Measurements from ENCODE around the gene SLC35E2B.

SLC35E2B gene

DNA sequence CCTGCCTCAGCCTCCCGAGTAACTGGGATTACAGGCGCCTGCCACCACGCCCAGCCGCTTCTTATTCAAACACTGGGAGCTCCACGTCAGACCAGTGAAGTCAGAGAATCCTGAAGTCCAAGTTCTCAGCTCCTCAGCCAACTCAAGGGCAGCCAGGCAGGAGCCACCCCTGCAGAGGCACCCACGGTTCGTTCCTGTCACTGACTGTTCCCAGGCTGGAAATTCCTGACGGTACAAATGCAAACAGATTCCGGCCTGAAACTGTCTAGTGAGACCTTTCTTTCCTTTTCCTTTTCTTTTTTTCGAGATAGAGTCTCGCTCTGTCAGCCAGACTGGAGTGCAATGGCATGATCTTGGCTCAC lies 11.7 kb downstream of the SLC35E2B start:
- no peak for TF ChIP-seq EZH2 (IDR thresholded peaks at IDR 0.05; ENCODE audit: borderline replicate concordance, low read length)
- TF ChIP-seq, protein P1, sequence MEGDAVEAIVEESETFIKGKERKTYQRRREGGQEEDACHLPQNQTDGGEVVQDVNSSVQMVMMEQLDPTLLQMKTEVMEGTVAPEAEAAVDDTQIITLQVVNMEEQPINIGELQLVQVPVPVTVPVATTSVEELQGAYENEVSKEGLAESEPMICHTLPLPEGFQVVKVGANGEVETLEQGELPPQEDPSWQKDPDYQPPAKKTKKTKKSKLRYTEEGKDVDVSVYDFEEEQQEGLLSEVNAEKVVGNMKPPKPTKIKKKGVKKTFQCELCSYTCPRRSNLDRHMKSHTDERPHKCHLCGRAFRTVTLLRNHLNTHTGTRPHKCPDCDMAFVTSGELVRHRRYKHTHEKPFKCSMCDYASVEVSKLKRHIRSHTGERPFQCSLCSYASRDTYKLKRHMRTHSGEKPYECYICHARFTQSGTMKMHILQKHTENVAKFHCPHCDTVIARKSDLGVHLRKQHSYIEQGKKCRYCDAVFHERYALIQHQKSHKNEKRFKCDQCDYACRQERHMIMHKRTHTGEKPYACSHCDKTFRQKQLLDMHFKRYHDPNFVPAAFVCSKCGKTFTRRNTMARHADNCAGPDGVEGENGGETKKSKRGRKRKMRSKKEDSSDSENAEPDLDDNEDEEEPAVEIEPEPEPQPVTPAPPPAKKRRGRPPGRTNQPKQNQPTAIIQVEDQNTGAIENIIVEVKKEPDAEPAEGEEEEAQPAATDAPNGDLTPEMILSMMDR (IDR thresholded peaks at IDR 0.05; ENCODE audit: low read length) = no peak
- Histone ChIP-seq H3K79me2 (ENCODE audit: insufficient read depth, low read length) (no peaks in the 10 kb centered on the region), H3K4me1 (ENCODE audit: insufficient read depth, low read length, severe bottlenecking) (peaks cover 26% of the 10 kb centered on the region), H3K9ac (ENCODE audit: low read length) (no peak overlapping the region), H3K36me3 (ENCODE audit: insufficient read depth, low read length) (no peaks in the 10 kb centered on the region), H3K9me3 (ENCODE audit: low read length) (no peaks in the 10 kb centered on the region), H4K20me1 (ENCODE audit: insufficient read depth, low read length) (no peaks in the 10 kb centered on the region), H3K4me2 (ENCODE audit: low read length) (no peak overlapping the region), H3K27ac (ENCODE audit: low read depth, low read length, poor library complexity, severe bottlenecking) (no peak overlapping the region), H2AFZ (ENCODE audit: low read length) (no peak overlapping the region), H3K9me2 (ENCODE audit: low read depth, low read length) (no peaks in the 10 kb centered on the region), H3F3A (ENCODE audit: insufficient read depth, low read length) (no peaks in the 10 kb centered on the region), H3K27me3 (ENCODE audit: insufficient read depth, low read length) (no peaks in the 10 kb centered on the region), H3K4me3 (ENCODE audit: low read depth, low read length, poor library complexity, severe bottlenecking) (no peak overlapping the region)

DNA sequence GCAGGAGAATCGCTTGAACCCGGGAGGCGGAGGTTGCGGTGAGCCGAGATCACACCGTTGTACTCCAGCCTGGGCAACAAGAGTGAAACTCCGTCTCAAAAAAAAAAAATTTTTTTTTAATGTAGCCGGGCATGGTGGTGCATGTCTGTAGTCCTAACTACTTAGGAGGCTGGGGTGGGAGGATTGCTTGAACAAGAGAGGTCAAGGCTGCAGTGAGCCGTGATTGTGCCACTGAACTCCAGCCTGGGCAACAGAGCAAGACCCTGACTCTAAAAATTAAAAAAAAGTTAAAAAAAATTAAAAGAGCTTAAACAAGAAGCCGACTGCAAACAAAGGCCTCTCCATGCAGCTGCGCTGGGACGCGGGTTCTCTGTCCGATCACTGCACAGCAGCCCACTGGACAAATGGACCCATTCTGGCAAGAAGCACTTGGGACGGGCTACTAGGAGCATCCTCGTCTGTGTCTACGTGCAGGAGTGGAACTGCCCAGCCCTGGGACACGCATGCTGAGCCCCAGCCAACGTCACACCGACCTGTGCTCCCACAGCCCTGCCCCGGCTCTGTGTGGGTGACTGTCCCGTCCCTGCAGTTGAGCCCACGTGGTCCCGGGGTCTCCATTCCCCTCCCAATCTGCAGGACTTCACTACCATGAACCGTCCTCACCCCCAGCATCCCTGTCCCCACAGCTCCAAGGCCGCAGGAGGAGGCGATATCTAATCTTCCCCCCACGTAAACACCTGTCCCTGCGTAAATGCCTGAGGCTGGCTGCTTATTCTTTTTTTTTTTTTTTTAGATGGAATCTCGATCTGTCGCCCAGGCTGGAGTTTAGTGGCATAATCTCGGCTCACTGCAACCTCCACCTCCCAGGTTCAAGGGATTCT lies 12.3 kb downstream of the SLC35E2B start:
- TF ChIP-seq EZH2 (IDR thresholded peaks at IDR 0.05; ENCODE audit: borderline replicate concordance, low read length) = no peak
- TF ChIP-seq, protein P1 (IDR thresholded peaks at IDR 0.05; ENCODE audit: low read length) = no peak
- no peak overlapping the region for H3K9ac ChIP-seq (ENCODE audit: low read length)
- H2AFZ ChIP-seq (ENCODE audit: low read length) = no peak overlapping the region
- H3K4me3 ChIP-seq (ENCODE audit: low read depth, low read length, poor library complexity, severe bottlenecking) = no peak overlapping the region
- H3K27me3 ChIP-seq (ENCODE audit: insufficient read depth, low read length) = no peaks in the 10 kb centered on the region
- H3K36me3 ChIP-seq (ENCODE audit: insufficient read depth, low read length) = no peaks in the 10 kb centered on the region
- H4K20me1 ChIP-seq (ENCODE audit: insufficient read depth, low read length) = no peaks in the 10 kb centered on the region
- no peaks in the 10 kb centered on the region for H3K79me2 ChIP-seq (ENCODE audit: insufficient read depth, low read length)
- H3K4me2 ChIP-seq (ENCODE audit: low read length) = no peak overlapping the region
- peaks cover 27% of the 10 kb centered on the region for H3K4me1 ChIP-seq (ENCODE audit: insufficient read depth, low read length, severe bottlenecking)
- no peak overlapping the region for H3K27ac ChIP-seq (ENCODE audit: low read depth, low read length, poor library complexity, severe bottlenecking)
- H3K9me3 ChIP-seq (ENCODE audit: low read length) = no peaks in the 10 kb centered on the region
- H3F3A ChIP-seq (ENCODE audit: insufficient read depth, low read length) = no peaks in the 10 kb centered on the region
- H3K9me2 ChIP-seq (ENCODE audit: low read depth, low read length) = no peaks in the 10 kb centered on the region

DNA sequence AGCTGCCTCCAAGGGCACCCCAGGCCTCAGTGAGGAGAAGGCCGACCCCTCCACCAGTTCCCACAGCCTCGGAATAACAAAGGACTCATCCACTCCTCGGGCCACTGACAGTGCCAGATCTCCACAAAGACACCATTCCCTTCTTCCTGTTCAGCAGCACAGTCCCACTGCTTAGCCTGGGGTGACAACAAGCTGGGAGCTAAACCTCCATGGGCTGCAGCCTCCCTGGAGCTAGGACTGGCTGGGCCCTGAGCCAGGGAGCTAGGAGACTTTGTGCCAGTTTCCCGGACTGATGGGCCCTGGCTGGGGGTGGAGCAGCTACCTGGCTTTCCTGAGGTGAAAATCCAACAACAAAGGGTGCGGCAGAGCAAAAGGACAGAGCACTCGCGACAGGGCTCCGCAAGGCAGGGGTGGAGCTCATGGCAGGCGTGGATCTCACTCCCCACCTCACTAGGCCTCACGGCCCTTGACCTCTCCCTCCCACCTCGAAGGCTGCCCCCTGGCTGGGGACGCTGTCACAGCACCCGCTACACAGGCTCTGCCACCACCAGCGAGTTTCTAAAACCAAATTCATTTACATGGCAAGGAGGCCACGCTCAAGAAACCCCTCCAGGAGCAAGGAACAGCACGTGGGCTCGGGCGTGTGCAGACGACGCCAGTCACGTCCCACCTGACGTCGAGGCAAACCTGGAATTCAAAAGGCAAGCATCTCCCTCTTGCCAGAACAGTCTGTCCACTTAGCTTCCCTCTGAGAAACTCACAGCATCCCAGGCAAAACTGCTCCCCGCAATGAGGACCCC lies 13.8 kb downstream of the SLC35E2B start:
- Histone ChIP-seq H3K4me1 (ENCODE audit: insufficient read depth, low read length, severe bottlenecking) (peaks cover 35% of the 10 kb centered on the region), H3K9me2 (ENCODE audit: low read depth, low read length) (no peaks in the 10 kb centered on the region), H3K27ac (ENCODE audit: low read depth, low read length, poor library complexity, severe bottlenecking) (peak overlapping the region; percentile 91), H3K9ac (ENCODE audit: low read length) (peak overlapping the region; percentile 53; the same call in 1 of the 2 replicates), H2AFZ (ENCODE audit: low read length) (no peak overlapping the region), H3K27me3 (ENCODE audit: insufficient read depth, low read length) (no peaks in the 10 kb centered on the region), H3K4me3 (ENCODE audit: low read depth, low read length, poor library complexity, severe bottlenecking) (peak overlapping the region; percentile 49), H3K79me2 (ENCODE audit: insufficient read depth, low read length) (no peaks in the 10 kb centered on the region), H4K20me1 (ENCODE audit: insufficient read depth, low read length) (no peaks in the 10 kb centered on the region), H3K4me2 (ENCODE audit: low read length) (peak overlapping the region; percentile 66), H3K9me3 (ENCODE audit: low read length) (no peaks in the 10 kb centered on the region), H3K36me3 (ENCODE audit: insufficient read depth, low read length) (no peaks in the 10 kb centered on the region), H3F3A (ENCODE audit: insufficient read depth, low read length) (no peaks in the 10 kb centered on the region)
- no peak for TF ChIP-seq EZH2 (IDR thresholded peaks at IDR 0.05; ENCODE audit: borderline replicate concordance, low read length)
- TF ChIP-seq, protein P1 (IDR thresholded peaks at IDR 0.05; ENCODE audit: low read length) = peak; percentile 77
